IPS-NIHi7 (cell line): ENCODE measurements around the gene OR2T35.
"Not testable (repeated sequence)": the region's sequence is repeated elsewhere in the genome, so short reads cannot be mapped to it uniquely, and the experiment has no call there.

ENCODE experiments used
- DNase-seq: peaks from one replicate; pipeline ENCODE4 v3.0.0; 2012; ENCODE audit warnings: mixed read lengths; ENCODE audit errors: extremely low spot score

The OR2T35 gene

GRCh38 chr1:248645178-248645577 lies at the start of gene OR2T35:
Gene OR2T35 (minus strand): TSS chr1:248645278. CDS start chr1:248639258, 6,020 bp downstream.
- DNase-seq = not testable (repeated sequence)

- DNase-seq = no peak
Measured at GRCh38 chr1:248691567-248692155, 46.6 kb upstream of the OR2T35 start.

- DNase-seq = no peak
Measured at GRCh38 chr1:248688527-248689298, 43.6 kb upstream of the OR2T35 start.

GRCh38 chr1:248686815-248687214 lies 41.7 kb upstream of the OR2T35 start:
- DNase-seq = no peak

GRCh38 chr1:248681651-248682050 lies 36.6 kb upstream of the OR2T35 start:
- no peak for DNase-seq

- DNase-seq = no peak
Measured at GRCh38 chr1:248670003-248670402, 24.9 kb upstream of the OR2T35 start.

GRCh38 chr1:248663453-248664328 lies 18.6 kb upstream of the OR2T35 start:
- DNase-seq = not testable (repeated sequence)

- not testable (repeated sequence) for DNase-seq
Measured at GRCh38 chr1:248656797-248657196, 11.7 kb upstream of the OR2T35 start.

- DNase-seq = not testable (repeated sequence)
Measured at GRCh38 chr1:248655354-248655753, 10.3 kb upstream of the OR2T35 start, which contains the start of gene OR2T27. Gene OR2T27 (minus strand): TSS chr1:248655528. CDS start chr1:248650884, 4,644 bp downstream.

- DNase-seq = not testable (repeated sequence)
Measured at GRCh38 chr1:248648770-248649536, 3.9 kb upstream of the OR2T35 start.

- not testable (repeated sequence) for DNase-seq
Measured at GRCh38 chr1:248642971-248643651, 2.0 kb downstream of the OR2T35 start.

- DNase-seq = not testable (repeated sequence)
Measured at GRCh38 chr1:248641583-248641982, 3.5 kb downstream of the OR2T35 start.

- not testable (repeated sequence) for DNase-seq
Measured at GRCh38 chr1:248640906-248641305, 4.2 kb downstream of the OR2T35 start.

GRCh38 chr1:248639652-248640051 lies 5.4 kb downstream of the OR2T35 start:
- not testable (repeated sequence) for DNase-seq

GRCh38 chr1:248636612-248637011 lies 8.5 kb downstream of the OR2T35 start:
- not testable (repeated sequence) for DNase-seq

- DNase-seq = not testable (repeated sequence)
Measured at GRCh38 chr1:248634991-248635390, 10.1 kb downstream of the OR2T35 start, which contains the start of gene OR2T11. Gene OR2T11 (minus strand): TSS chr1:248635091. CDS start chr1:248627128, 7,963 bp downstream.

- DNase-seq = no peak
Measured at GRCh38 chr1:248631354-248632008, 13.6 kb downstream of the OR2T35 start.

- DNase-seq = no peak
Measured at GRCh38 chr1:248630551-248630950, 14.5 kb downstream of the OR2T35 start.

- DNase-seq = no peak
Measured at GRCh38 chr1:248627971-248628844, 16.9 kb downstream of the OR2T35 start.
